NK-92 (cell line): ENCODE data around the gene SPON2.

Experiments
- DNase-seq: peaks from one replicate; lab custom pipeline; 2025; ENCODE audit not compliant: unreplicated experiment; lab: John Stamatoyannopoulos, UW

SPON2 gene

GRCh38 chr4:1208970-1209704 is 36.8 kb upstream of the SPON2 start:
- DNase-seq, result no peak

GRCh38 chr4:1208266-1208961 is 36.0 kb upstream of the SPON2 start:
- no peak for DNase-seq

GRCh38 chr4:1207603-1208265 is 35.4 kb upstream of the SPON2 start:
- no peak for DNase-seq

GRCh38 chr4:1207157-1207470 is 34.7 kb upstream of the SPON2 start:
- no peak for DNase-seq

GRCh38 chr4:1206299-1207156 is 34.1 kb upstream of the SPON2 start:
- DNase-seq, result no peak

DNA sequence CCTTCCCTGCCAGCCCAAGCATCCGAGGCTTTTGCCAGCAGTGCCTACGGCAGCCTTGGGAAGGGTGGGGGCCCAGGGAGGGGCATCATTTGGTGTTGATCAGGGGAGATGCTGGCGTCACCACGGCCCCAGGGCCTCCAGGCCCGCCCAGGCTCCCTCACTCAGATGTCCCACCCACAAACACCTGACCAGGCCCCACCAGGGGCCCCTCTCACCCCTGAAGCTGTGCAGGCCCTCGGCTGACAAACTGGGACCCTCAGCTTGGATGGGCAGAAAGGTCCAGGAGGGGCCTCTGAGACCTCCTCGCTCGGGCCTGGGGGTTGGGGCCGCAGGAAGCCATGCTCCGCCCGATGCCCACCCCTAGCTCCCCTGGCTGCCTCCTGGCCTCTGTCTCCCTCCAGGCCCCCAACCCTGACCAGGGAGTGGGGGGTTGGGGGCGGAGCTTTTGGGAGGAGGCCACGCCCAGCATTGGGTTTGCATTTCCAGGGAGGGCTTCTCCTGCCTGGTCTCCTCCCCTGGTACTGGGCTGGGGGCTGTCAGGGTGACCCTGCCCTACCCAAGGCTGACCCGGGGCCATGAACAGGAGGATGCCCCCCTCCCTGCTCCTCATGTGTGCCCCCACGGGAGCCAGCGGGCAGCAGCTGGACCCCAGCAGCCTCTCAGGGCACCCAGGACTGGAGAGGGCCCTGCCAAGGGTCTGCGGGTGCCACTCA is 33.4 kb upstream of the SPON2 start:
- no peak for DNase-seq

GRCh38 chr4:1204828-1205585 is 32.6 kb upstream of the SPON2 start:
- no peak for DNase-seq

- no peak for DNase-seq
These were observed 32.0 kb upstream of the SPON2 start for GRCh38 chr4:1204286-1204827.

DNA sequence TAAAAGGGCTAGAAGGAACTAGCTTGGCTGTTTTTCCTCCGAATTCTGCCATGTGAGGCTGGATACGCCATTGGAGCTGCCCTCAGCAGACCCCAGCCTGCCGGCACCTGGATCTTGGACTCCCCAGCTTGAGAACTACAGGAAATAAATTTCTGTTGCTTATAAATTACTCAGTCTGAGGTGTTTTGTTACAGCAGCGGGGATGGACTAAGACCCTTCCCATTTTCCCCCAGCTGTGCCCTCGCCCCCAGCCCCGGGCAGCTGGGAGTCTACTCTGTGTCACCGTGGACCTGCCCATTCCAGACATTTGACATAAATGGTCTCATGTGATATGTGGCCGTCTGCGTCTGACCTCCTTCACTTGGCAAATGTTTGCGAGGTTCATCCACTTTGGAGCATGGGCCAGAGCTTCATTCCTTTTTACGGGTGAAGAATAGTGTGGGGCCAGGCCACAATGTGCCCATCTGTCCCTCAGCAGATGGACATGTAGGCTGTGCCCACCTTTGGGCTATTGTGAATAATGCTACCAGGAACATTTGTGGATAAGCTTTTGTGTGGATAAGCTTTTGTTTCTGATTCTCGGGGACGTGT is 30.7 kb upstream of the SPON2 start:
- DNase-seq, result no peak

GRCh38 chr4:1202526-1203011 is 30.2 kb upstream of the SPON2 start:
- DNase-seq, result no peak

- peak; percentile 44 for DNase-seq
These were observed 29.6 kb upstream of the SPON2 start for GRCh38 chr4:1201851-1202525.

GRCh38 chr4:1200425-1201035 is 28.1 kb upstream of the SPON2 start:
- DNase-seq, result no peak

DNA sequence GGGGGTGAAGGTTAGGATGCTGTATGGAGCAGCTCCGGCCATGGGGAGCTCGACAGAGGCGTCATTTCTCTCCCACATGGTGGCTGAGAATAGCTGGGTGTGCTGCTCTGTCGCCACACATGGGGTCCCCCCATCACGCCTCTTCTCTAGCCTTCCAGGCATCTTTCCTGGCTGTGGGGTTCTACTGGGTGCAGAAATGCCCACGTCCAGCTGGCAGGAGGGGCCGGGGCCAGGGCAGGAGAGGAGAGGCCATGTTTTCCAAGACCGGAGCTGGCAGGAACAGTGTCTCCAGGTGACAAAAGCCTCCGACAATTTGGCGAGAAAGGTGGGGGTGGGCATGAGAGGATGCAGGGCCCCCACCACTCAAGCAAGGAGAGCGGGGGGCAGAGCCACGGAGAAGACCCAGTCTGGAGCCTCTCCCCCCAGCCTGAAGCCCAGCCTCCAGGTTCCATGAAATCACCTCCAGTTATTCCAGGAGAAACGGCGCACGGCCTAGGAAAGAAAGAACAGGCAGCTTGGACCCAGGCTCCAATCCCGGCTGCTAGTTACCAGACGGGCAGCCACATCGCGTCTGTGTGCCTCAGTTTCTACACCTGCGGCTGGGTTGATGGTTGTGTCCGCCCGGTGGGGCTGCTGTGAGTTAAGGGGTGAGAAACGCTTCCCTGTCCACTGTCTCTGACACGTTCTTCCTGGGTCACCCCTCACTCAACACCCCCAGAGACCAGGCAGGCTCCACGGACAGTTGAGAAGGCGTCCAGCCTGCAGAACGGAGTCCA is 27.4 kb upstream of the SPON2 start:
- no peak for DNase-seq

DNA sequence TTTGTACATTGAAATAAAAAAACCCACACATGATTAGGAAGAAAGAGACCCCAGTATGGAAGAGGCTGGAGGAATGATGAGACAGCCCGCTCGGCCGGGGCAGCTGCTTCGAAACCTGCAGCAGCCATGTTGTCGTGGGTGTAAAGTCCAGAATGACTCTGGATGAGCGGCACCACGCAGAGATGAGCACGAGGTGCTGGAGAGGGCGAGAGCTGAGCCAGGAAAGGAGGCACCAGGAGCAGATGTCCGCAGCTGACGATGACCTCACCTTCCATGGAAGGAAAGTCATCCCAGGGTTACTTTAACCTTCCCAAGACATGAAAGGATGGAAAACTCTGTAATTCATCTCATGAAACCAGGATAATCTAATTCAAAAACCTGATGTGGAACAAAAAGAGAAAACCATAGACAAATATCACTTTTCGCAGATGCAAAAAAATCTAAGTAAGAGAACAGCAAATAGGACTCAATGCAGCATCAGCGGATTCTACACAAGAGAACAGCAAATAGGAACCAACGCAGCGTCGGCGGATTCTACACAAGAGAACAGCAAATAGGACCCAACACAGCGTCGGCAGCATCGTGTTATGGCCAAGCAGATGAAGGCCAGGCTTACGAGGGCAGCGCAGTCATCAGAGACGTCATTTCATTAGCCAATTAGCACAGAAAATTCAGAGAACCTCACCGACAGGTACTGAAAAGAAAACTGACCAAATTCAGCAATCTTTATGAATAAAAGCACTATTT is 25.9 kb upstream of the SPON2 start:
- DNase-seq, result no peak

DNA sequence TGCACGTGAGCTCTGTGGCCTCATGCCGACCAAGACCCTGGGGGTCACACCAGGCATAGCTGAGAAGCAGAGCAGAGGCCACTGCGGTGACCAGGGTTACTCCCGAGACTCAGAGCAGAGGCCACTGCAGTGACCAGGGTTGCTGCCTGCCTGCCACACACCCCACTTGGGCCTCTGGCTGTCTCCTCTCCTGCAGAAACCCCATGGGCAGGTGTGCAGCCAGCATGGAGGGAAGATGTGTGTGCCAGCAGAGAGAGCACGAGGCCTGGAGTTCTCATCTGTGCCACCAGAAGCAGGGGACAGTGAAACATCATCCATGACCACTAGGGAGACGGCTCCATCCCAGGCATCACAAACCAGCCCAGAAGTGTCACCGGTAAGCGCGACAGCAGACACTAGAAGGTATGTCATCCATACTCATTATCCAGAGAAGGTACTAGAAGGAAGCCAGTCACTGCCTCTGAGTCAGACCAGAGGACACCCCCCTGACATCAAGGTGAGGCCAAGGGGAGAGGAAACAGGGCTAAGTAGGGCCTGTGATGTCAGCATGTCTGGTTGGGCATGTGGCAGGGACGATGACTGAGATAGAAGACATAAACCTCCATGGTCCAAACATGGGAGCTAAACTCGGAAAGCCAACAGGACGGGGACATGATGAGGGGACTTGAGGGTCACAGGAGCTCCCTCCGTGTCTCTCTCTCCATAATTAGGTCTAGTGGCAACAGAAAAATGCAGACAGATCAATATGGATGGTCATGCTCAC is 24.2 kb upstream of the SPON2 start:
- DNase-seq, result no peak

GRCh38 chr4:1195891-1196401 is 23.6 kb upstream of the SPON2 start:
- DNase-seq, result no peak
